ENCODE measurements around the gene NNT.
"Not testable (repeated sequence)": the region's sequence is repeated elsewhere in the genome, so short reads cannot be mapped to it uniquely, and the experiment has no call there.

NNT gene

DNA sequence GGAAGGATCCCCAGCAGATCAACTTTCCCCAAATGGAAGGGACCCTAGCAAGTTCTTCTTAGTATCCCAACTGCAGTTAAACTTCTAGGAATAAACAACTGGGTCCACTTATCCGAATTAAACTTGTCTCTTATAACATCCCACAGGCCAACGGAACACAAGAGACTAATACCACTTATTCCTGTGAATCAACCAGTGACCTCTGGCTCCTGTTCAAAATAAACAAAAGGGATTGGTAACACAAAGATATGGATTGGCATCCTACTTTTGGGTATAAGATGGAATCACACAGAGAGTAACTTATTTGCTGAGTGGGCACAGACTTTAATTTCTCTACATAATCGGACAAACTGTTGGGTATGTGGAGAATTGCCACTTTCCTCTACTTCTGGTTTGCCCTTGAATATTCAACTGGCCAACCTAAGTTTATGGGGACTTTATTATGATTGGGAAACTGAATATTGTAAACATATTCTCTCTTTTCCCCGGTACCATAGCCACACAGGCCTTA lies 33.7 kb upstream of the NNT start:
- TF ChIP-seq, protein P1, sequence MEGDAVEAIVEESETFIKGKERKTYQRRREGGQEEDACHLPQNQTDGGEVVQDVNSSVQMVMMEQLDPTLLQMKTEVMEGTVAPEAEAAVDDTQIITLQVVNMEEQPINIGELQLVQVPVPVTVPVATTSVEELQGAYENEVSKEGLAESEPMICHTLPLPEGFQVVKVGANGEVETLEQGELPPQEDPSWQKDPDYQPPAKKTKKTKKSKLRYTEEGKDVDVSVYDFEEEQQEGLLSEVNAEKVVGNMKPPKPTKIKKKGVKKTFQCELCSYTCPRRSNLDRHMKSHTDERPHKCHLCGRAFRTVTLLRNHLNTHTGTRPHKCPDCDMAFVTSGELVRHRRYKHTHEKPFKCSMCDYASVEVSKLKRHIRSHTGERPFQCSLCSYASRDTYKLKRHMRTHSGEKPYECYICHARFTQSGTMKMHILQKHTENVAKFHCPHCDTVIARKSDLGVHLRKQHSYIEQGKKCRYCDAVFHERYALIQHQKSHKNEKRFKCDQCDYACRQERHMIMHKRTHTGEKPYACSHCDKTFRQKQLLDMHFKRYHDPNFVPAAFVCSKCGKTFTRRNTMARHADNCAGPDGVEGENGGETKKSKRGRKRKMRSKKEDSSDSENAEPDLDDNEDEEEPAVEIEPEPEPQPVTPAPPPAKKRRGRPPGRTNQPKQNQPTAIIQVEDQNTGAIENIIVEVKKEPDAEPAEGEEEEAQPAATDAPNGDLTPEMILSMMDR (IDR thresholded peaks at IDR 0.05; ENCODE audit: low read depth, low read length) = no peak
- no peak overlapping the region for H3K4me3 ChIP-seq (ENCODE audit: low read depth, low read length)
- no peak for DNase-seq (ENCODE audit: low read depth, low spot score)
- in situ Hi-C loops (cut with HindIII; ENCODE audit: low sequenced_read_pairs) = no loop called here

DNA sequence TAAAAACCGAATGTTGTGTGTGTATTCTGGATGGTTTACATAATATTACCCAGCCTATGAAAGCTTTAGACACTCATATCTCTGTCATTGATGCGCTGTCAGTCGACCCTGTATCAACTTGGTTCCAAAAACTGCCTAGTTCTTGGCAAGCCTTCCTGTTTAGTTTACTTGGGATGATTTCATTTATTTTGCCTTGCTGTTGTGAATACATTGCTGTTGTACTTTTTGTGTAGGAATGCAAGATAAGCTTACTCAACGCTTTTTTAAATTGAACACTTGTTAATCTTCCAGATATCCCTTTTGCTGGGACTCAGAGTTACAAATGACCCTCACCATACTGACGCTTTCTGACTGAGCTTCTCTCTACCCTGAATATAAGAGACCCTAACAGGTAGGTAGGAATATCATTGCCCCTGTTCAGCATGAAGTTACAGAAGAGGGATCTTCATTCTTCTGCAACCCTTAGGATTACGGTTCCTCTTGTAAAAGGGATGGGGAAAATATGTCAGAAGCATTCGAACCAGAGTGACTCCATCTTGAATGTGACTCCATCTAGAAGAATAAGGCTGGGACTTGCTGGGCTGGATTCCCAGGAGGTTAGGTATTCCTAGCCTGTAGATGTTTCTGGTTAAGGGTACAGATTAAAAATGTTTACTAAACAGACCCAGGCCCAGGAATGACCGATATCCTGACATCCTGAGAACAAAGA lies 32.4 kb upstream of the NNT start:
- TF ChIP-seq, protein P1 (IDR thresholded peaks at IDR 0.05; ENCODE audit: low read depth, low read length) = no peak
- in situ Hi-C loops (cut with HindIII; ENCODE audit: low sequenced_read_pairs) = no loop called here
- H3K4me3 ChIP-seq (ENCODE audit: low read depth, low read length) = no peak overlapping the region
- DNase-seq (ENCODE audit: low read depth, low spot score) = no peak

DNA sequence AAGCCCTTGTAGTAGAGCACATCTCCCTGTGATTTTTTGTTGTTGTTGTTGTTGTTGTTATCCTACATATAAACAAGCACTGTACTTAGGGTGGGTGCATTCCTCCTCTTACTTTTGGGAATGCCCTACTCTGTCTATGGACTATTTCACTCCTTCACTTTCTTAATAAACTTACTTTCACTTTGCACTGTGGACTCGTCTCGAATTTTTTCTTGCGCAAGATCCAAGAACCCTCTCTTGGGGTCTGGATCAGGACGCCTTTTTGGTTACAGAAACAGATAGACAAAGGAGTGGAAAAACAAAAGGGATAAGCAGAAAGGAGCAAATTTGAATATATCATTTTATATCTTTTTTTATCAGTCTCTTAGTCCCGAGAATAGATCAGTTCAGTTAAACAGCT lies 31.7 kb upstream of the NNT start:
- in situ Hi-C loops (cut with HindIII; ENCODE audit: low sequenced_read_pairs) = no loop called here
- H3K4me3 ChIP-seq (ENCODE audit: low read depth, low read length) = no peak overlapping the region
- DNase-seq (ENCODE audit: low read depth, low spot score) = no peak
- TF ChIP-seq, protein P1 (IDR thresholded peaks at IDR 0.05; ENCODE audit: low read depth, low read length) = no peak

DNA sequence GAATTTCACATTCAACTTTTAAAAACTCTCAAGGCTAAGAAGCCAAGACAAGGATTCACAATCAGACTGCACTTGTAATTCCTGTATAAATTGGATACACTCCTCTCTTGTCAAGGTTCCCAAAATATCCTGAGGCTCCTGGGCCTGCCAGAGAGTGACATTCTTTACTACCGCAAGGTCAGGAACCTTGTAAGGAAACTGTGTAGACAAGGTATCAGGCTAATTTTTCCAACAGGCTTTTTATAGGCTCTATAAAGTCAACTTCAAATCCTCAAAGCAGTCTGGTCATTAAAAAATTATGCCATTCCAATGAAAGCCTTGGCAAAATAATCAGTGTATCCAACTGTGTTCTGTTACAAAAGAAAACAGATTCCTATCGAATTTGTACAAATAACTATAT lies 30.6 kb upstream of the NNT start:
- H3K4me3 ChIP-seq (ENCODE audit: low read depth, low read length) = no peak overlapping the region
- TF ChIP-seq, protein P1 (IDR thresholded peaks at IDR 0.05; ENCODE audit: low read depth, low read length) = no peak
- DNase-seq (ENCODE audit: low read depth, low spot score) = peak; percentile 14
- in situ Hi-C loops (cut with HindIII; ENCODE audit: low sequenced_read_pairs) = no loop called here

DNA sequence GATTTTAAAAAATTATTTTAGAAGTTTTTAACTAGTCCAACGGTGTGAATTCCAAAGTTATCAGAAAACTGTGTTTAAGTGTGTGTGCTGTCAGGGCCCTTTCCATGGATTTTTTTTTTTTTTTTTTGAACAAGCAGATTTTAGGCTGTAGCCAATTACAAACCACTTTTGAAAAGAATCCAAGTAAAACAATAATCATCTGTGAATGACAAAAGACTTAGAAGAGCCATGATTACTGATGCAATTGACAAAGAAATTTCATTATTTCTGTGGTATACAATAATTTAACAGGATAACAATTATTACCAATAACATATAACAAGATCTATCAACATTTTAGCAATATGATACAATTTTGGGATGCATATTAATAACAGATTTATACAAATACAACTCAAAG lies 29.9 kb upstream of the NNT start:
- no peak overlapping the region for H3K4me3 ChIP-seq (ENCODE audit: low read depth, low read length)
- in situ Hi-C loops (cut with HindIII; ENCODE audit: low sequenced_read_pairs) = no loop called here
- TF ChIP-seq, protein P1 (IDR thresholded peaks at IDR 0.05; ENCODE audit: low read depth, low read length) = no peak
- peak; percentile 62 for DNase-seq (ENCODE audit: low read depth, low spot score)

DNA sequence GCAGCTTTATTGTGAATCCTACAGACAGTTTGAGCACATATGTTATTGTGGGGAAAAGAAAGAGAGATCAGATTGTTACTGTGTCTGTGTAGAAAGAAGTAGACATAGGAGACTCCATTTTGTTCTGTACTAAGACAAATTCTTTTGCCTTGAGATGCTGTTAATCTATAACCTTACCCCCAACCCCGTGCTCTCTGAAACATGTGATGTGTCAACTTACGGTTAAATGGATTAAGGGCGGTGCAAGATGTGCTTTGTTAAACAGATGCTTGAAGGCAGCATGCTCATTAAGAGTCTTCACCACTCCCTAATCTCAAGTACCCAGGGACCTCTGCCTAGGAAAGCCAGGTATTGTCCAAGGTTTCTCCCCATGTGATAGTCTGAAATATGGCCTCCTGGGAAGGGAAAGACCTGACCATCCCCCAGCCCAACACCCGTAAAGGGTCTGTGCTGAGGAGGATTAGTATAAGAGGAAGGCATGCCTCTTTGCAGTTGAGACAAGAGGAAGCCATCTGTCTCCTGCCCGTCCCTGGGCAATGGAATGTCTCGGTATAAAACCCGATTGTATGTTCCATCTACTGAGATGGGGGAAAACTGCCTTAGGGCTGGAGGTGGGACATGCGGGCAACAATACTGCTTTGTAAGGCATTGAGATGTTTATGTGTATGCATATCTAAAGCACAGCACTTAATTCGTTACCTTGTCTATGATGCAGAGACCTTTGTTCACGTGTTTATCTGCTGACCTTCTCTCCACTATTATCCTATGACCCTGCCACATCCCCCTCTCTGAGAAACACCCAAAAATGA lies 22.4 kb upstream of the NNT start:
- H3K4me3 ChIP-seq (ENCODE audit: low read depth, low read length); in situ Hi-C loops (cut with HindIII; ENCODE audit: low sequenced_read_pairs); DNase-seq (ENCODE audit: low read depth, low spot score): not testable (repeated sequence)

DNA sequence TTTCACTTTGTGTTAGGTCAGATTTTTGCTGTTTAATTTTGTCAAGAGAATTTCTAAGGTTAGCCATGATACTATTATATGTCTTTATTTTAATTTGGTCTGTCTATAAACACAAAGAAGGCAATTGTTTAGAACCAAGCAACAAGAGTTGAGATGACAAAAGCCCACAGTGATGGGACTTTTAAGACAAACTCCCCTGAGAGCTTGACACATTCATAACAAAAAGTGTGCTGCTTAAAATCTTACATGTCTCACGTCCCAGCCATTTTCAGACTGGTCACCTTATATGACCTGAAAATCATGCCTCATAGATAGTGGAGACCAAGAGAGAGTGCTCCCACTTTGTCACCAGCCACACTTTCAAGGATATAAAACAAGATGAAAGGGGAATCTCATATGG lies 21.6 kb upstream of the NNT start:
- DNase-seq (ENCODE audit: low read depth, low spot score) = no peak
- TF ChIP-seq, protein P1 (IDR thresholded peaks at IDR 0.05; ENCODE audit: low read depth, low read length) = no peak
- H3K4me3 ChIP-seq (ENCODE audit: low read depth, low read length) = no peak overlapping the region
- in situ Hi-C loops (cut with HindIII; ENCODE audit: low sequenced_read_pairs) = no loop called here
